NCI-H146 treated with DMSO at 0.1 percent for 48 hours (cell line): Measurements from ENCODE around the gene ELK4.
A peak's percentile ranks its signal among the peaks of the same experiment; 100 is the strongest.
"Not testable (repeated sequence)": the region's sequence is repeated elsewhere in the genome, so short reads cannot be mapped to it uniquely, and the experiment has no call there.

ENCODE experiments used
- DNase-seq: peaks from one replicate; lab custom pipeline; 2025; ENCODE audit not compliant: unreplicated experiment; lab: John Stamatoyannopoulos, UW

ELK4 gene

GRCh38 chr1:205664399-205665017 is 32.7 kb upstream of the ELK4 start:
- DNase-seq, result no peak

DNA sequence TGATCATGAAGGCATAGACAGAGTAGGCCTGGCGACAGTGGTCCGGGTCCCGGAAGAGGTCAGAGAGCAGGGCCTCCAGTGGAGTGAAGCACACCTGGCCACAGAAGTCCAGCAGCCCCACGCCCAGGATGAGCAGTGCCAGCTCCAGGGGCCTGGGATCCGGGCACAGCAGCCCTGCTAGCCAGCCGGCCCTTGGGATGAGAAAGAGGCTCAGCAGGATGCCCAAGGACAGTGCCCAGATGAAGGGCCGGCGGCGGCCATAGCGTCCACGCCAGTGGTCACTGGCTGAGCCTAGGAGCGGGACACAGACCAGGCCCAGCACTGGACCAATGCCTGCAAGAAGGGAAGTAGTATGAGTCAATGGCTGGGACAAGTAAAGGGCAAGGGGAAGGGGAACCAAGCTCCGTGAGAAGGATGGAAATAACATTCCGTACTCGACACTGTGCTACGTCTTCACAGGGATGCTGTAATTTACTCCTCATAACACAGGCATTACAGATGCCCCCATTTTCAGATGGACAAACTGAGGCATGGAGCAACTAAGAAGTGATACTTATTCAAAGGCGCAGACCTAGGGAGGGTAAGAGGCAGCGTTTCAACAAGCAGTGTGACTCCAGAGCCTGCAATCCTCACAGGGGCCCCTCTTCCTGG is 31.6 kb upstream of the ELK4 start:
- DNase-seq, result no peak

DNA sequence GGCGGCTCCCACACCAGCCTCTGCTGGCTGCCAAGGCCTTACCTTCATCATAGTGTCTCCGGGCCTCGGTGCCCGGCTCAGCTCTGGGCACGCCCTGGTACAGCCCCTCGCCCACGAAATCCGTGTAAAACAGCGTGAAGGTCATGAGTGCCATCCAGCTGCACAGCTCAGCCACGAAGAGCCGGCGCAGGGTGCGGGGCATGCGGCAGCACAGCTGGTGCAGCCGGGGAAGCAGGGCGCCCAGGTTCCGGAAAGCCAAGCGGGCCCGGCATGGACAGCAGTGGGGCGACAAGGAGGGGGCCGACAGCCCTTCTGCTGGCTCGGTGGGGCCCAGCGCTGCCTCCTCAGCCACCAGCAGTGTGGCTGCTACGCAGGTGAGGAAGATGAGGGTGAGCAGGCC is 31.0 kb upstream of the ELK4 start:
- no peak for DNase-seq

DNA sequence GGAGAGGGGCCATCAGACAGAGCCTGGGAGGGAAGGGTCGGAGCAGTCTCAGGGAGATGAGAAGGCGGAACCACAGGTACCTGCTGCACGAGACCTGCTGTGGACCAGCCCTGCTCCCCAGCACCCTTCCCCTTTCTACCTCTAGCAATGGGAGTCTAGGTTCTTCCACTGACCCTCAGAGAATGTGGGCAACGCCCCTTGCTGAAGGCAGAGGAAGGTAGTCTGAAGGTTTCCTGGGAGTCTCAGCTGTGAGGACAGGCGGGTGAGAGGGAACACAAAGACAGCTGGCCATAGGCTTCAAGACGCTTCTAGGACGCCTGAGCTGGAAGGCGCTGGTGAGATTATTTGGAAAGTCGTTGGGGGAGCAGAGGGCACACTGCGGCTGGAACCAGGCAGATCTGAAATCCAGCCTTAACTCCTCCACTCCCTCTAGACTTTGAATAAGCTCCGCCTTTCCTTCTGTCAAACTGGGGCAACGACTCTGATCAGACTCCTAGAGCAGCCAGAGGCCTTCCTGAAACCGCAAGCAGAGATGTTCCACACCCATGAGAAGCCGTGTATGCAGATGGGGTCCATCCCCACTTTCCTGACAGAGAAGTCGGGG is 30.4 kb upstream of the ELK4 start:
- no peak for DNase-seq

DNA sequence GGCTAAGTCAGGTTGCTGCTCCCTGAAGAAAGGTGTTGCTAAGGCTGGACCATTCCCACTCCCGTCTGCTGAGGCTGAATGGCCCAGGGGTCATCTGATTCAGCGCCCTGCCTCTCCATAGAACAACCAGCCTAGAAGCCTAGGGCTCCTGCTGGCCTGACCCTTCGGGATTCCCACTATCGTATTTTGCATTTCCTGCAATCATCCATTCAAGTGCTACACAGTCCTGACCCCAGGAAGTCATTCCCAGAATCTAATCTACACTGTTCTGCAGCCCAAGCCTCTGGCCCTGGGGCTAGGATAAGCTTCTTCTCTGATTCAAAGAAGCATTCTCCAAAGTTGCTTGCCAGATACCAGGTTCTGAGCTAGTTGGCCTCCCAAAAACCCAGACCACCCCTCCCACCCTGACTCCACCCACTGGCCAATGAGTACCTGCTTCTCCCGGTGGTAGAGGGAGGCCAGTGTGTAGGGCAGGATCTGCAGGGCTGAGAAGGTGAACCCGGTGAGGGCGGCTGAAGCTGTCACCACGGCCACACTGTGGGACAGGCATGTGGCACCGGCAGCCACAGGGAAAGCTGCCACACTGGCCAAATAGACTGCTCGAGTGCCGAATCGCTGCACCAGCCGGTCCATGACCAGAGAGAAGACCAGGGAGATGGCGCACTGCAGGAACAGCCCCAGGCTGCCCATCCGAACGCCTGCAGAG is 29.8 kb upstream of the ELK4 start:
- DNase-seq, result no peak

DNA sequence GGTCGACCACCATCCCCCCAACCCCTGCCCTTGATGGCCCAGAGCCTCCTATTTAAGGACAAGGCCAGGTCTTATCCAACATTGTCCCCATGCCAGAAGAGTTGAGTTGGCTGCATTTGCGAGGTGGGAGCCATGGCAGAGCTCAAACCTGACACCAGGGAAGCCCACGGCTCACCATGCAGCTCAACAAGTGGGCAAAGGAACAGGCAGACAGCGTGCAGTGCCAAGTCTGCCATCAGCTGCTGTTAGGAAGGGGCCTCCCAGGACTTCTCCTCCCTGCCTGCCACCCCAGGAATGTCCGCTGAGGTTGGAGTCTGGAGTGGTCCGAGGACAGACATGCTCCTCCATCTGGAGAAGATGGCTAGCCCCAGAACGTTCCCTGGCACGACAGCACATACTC is 28.6 kb upstream of the ELK4 start:
- no peak for DNase-seq

GRCh38 chr1:205658943-205659581 is 27.3 kb upstream of the ELK4 start:
- peak; percentile 7 for DNase-seq

DNA sequence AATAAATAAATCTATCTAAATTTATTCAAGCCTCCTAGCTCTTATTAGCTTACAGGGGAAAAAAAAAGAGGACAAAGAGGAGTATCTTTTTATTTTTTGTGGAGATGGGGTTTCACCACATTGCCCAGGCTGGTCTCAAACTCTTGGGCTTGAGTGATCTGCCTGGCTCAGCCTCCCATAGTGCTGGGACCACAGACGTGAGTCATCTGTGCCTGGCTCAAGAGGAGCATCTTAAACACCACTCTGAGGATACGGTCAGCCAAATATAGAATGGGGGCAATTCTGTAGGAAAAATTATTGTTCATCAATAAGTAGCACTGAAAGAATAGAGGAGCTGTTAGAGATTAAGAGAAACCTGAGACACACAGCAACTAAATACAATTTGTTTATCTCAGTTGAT is 24.4 kb upstream of the ELK4 start:
- DNase-seq, result no peak

- DNase-seq, result no peak
Measured at GRCh38 chr1:205652984-205653383, 21.2 kb upstream of the ELK4 start.

DNA sequence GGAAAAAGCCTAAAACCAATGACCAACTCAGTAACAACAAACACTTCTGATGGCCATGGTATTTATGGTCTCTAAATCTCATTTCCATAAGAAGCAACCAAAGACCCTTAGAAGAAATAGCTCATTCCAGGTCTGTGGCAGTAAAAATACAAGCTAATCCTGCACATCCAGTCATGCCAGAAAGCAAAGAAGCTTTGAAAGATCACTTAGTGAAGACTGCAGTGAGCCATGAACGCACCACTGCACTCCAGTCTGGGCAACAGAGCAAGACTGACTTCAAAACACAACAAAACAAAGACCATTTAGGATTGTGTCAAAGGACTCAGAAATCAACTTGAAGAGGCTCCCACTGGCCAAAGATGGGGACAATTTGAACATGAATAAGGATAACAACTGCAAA is 18.4 kb upstream of the ELK4 start:
- no peak for DNase-seq

DNA sequence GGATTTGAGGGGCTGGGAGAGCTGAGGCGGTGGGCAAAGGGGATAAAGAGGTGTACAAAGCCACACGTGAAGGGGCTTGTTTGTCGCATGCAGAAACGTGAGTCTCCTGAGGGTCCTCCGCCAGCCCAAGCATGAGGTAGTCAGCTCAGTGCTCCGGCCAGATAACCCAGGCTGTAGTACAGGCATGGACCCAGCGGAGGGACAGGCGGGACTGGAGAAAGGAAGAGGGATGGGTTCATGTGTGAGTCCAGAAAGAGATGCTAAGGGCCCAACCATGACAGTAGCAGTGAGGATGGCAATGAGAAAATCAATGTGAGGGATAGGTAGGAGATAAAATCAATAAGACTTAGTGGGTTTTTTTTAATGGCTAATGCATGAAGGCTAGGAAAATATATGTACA is 13.7 kb upstream of the ELK4 start:
- no peak for DNase-seq

GRCh38 chr1:205642679-205643307 is 11.0 kb upstream of the ELK4 start:
- no peak for DNase-seq

DNA sequence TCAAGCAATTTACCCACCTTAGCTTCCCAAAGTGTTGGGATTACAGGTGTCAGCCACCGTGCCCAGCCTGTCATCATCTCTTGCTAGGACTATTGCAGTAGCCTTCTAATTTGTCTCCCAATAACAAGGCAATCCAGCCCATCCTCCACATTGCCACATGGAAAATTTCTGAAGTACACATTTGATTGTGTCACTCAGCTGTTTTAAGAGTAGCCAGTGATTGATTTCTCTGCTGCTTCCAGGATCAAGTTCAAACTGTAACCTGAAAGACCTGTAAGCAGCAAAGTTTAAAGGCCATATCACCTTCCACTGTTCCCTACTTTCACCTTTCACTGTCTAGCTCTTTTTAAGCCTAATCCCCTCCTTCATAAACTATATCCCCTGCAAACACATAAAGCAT is 7.8 kb upstream of the ELK4 start:
- no peak for DNase-seq

- no peak for DNase-seq
Measured at GRCh38 chr1:205637854-205638468, 6.2 kb upstream of the ELK4 start.

GRCh38 chr1:205636732-205637131 is 4.9 kb upstream of the ELK4 start:
- no peak for DNase-seq

DNA sequence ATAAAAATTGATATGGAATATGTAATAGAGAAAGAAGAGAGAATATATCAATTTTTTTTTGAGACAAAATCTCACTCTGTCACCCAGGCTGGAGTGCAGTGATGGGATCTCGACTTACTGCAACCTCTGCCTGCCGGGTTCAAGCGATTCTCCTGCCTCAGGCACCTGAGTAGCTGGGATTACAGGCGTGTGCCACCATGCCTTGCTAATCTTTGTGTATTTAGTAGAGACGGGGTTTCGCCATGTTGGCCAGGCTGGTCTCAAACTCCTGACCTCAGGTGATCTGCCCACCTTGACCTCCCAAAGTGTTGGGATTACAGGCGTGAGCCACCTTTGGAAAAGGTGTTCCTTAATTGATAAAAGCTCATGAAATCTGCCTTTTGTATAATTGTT is 4.3 kb upstream of the ELK4 start:
- DNase-seq, result not testable (repeated sequence)

- DNase-seq, result no peak
Measured at GRCh38 chr1:205633421-205633976, 1.7 kb upstream of the ELK4 start.

- DNase-seq, result no peak
Measured at GRCh38 chr1:205632669-205633169, 908 bp upstream of the ELK4 start.

DNA sequence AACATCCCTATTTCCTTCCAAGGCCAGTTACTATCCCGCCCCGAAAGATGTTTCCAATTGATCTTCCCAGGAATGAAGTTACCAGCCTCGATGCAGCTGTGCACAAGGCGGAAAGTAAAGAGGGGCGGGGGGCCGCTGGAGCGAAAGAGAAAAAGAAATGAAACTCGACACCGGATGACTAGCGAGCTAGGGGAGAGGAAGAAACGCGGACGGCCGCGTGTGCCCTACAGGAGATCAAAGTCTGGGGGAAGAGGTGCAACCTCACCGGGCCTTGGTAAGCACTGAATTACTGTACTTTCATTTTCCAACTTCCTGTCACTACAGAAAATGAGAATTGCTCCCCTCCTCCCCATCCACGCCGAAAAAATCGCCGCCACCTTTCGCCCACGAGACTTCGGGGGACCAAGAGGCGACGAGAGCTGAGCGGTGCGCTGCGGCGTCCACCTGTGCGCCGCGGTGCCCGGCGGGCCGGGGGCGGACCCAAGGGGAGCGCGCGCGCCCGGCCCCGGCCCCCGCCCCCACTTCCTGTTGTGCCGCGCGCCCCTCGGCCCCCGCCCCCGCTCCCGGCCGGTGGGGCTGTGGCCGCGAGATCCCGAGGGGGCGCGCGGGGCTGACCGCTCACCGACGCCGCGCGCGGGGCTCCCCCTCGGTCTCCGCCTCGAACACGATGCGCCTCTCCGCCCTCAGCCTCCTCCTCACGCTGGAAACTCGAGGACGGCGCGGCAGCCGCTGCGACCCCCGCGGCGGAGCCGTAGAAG is 622 bp downstream of the ELK4 start:
- peak; percentile 75 for DNase-seq

- no peak for DNase-seq
Measured at GRCh38 chr1:205630651-205631009, 1.2 kb downstream of the ELK4 start.
